ENCODE data around the gene FXYD5. TPM values are rescaled to one million over a fixed set of nuclear protein-coding genes. Genes with fewer than 3 reads are reported as not detected.

The FXYD5 gene
- total RNA-seq, 2 experiments from 2014 or later: 82.1 to 147 TPM

DNA sequence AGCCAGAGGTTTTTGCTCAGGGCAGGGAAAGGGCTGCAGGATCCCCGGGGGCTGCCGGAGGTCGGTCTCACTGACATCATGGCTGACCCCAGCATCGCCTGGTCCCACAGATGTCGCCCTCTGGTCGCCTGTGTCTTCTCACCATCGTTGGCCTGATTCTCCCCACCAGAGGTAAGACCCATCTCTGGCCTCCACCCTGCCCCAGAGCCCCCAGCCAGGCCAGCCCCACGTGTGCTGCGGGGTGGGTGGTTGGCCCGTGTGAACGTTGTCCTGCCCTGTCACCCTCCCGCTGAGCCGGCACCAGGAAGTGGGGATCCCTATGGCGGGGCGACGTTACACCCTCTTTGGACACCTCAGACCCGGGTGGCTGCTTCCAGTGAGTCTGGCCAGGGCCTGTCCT is 906 bp downstream of the FXYD5 start:
- no peaks in the 10 kb centered on the region for H3K9me3 ChIP-seq (ENCODE audit: low read length)
- peak overlapping the region; percentile 81 for H3K4me3 ChIP-seq (ENCODE audit: low read depth, low read length, poor library complexity, severe bottlenecking)
- peaks cover 24% of the 10 kb centered on the region for H3K4me1 ChIP-seq (ENCODE audit: insufficient read depth, low read length, poor library complexity, severe bottlenecking)
- CTCF ChIA-PET (ENCODE audit: unreplicated experiment): no interaction called here
- no peak for TF ChIP-seq EZH2phosphoT487 (IDR thresholded peaks at IDR 0.05; ENCODE audit: borderline replicate concordance, low read depth, low read length)
- TF ChIP-seq, protein P1, sequence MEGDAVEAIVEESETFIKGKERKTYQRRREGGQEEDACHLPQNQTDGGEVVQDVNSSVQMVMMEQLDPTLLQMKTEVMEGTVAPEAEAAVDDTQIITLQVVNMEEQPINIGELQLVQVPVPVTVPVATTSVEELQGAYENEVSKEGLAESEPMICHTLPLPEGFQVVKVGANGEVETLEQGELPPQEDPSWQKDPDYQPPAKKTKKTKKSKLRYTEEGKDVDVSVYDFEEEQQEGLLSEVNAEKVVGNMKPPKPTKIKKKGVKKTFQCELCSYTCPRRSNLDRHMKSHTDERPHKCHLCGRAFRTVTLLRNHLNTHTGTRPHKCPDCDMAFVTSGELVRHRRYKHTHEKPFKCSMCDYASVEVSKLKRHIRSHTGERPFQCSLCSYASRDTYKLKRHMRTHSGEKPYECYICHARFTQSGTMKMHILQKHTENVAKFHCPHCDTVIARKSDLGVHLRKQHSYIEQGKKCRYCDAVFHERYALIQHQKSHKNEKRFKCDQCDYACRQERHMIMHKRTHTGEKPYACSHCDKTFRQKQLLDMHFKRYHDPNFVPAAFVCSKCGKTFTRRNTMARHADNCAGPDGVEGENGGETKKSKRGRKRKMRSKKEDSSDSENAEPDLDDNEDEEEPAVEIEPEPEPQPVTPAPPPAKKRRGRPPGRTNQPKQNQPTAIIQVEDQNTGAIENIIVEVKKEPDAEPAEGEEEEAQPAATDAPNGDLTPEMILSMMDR (conservative IDR thresholded peaks at IDR 0.05; ENCODE audit: low read length): no peak
- BruUV-seq (replicated peaks): no TSS peak
- H3K4me2 ChIP-seq (ENCODE audit: low read length): peak overlapping the region; percentile 82
- peaks cover 17% of the 10 kb centered on the region; the same call in 1 of the 2 replicates for H3K79me2 ChIP-seq (ENCODE audit: insufficient read depth, low read depth, low read length)
- H2AFZ ChIP-seq (ENCODE audit: low read length): peak overlapping the region; percentile 36; the same call in 1 of the 2 replicates
- H3K36me3 ChIP-seq (ENCODE audit: insufficient read depth, low read length): peaks cover 39% of the 10 kb centered on the region
- peak overlapping the region; percentile 51 for H3K27ac ChIP-seq (ENCODE audit: low read depth, low read length, poor library complexity, severe bottlenecking)
- POLR2A ChIA-PET: no interaction called here
- peak; percentile 37 for DNase-seq (ENCODE audit: low spot score)
- no peaks in the 10 kb centered on the region for H4K20me1 ChIP-seq (ENCODE audit: insufficient read depth, low read length)
- intact Hi-C loops (cut with micrococcal nuclease; ENCODE audit: unreplicated experiment): loop anchor here (2.0 kb wide), 1 partner anchor 55 kb away; no protein-coding TSS in a partner anchor
- H3K9me2 ChIP-seq (ENCODE audit: insufficient read depth, low read length): no peaks in the 10 kb centered on the region

DNA sequence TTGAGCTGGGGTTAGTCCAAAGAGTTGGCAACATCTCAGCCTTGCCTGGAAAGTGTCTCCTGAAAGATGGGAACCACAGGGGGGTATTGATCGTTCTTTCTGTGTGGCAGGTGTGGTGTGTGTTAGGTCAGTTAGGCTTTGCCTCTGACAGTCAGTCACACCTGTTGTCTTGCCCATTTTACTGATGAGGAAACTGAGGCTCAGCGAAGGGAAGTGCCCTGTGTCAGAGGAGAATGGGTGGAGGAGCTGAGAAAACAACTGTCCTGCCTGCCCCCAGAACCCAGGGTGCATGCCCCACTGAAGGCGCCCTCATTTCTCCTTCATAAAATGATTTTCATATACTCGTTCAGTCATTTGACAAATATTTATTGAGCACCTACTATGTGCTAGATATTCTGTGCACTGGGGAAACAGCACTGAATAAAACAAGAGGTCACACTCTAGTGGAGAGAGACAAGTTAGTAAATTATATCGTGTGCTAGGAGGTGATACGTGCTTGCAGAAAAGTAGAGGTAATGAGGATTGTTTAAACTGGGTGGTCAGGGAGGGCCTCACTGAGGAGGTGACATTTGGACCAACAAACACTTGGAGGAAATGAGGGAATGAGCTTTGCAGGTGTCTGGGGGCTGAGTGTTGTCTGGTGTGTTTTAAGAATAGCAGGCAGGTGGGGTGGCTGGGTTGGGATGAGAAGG is 1.6 kb downstream of the FXYD5 start:
- peak overlapping the region; percentile 81 for H3K4me3 ChIP-seq (ENCODE audit: low read depth, low read length, poor library complexity, severe bottlenecking)
- H3K9me2 ChIP-seq (ENCODE audit: insufficient read depth, low read length): no peaks in the 10 kb centered on the region
- no peak overlapping the region for H2AFZ ChIP-seq (ENCODE audit: low read length)
- H3K36me3 ChIP-seq (ENCODE audit: insufficient read depth, low read length): peaks cover 46% of the 10 kb centered on the region
- peak overlapping the region; percentile 82 for H3K4me2 ChIP-seq (ENCODE audit: low read length)
- intact Hi-C loops (cut with micrococcal nuclease; ENCODE audit: unreplicated experiment): loop anchor here (2.0 kb wide), 1 partner anchor 55 kb away; no protein-coding TSS in a partner anchor
- DNase-seq (ENCODE audit: low spot score): no peak
- H3K4me1 ChIP-seq (ENCODE audit: insufficient read depth, low read length, poor library complexity, severe bottlenecking): peaks cover 24% of the 10 kb centered on the region
- ChIA-PET POLR2A (interaction anchor here (0.6 kb wide), 1 partner anchor 11 kb away, joined by 3 read pairs; no protein-coding TSS in a partner anchor), CTCF (ENCODE audit: unreplicated experiment) (no interaction called here)
- BruUV-seq (replicated peaks): no TSS peak
- no peaks in the 10 kb centered on the region for H4K20me1 ChIP-seq (ENCODE audit: insufficient read depth, low read length)
- H3K79me2 ChIP-seq (ENCODE audit: insufficient read depth, low read depth, low read length): peaks cover 17% of the 10 kb centered on the region; the same call in 1 of the 2 replicates
- no peak for TF ChIP-seq EZH2phosphoT487 (IDR thresholded peaks at IDR 0.05; ENCODE audit: borderline replicate concordance, low read depth, low read length)
- TF ChIP-seq, protein P1 (conservative IDR thresholded peaks at IDR 0.05; ENCODE audit: low read length): no peak
- H3K9me3 ChIP-seq (ENCODE audit: low read length): no peaks in the 10 kb centered on the region
- H3K27ac ChIP-seq (ENCODE audit: low read depth, low read length, poor library complexity, severe bottlenecking): peak overlapping the region; percentile 51

DNA sequence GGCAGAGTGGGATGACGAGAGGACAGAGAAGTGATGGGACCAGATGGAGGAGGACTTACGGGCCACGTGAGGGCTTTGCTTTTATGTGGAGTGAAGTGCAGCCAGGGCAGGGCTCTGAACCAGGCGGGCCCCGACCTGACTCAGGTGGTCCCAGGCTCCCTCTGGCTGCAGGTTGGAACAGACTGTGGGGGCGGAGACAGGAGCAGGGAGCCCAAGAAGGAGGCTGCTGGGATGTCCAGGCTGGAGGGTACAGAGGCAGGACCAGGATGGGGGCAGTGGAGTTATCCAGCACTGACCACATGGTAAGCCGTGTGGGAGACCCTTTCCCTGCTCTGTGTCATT is 2.1 kb downstream of the FXYD5 start:
- Histone ChIP-seq H2AFZ (ENCODE audit: low read length) (no peak overlapping the region), H3K4me3 (ENCODE audit: low read depth, low read length, poor library complexity, severe bottlenecking) (peak overlapping the region; percentile 81), H3K9me2 (ENCODE audit: insufficient read depth, low read length) (no peaks in the 10 kb centered on the region), H3K79me2 (ENCODE audit: insufficient read depth, low read depth, low read length) (peaks cover 17% of the 10 kb centered on the region; the same call in 1 of the 2 replicates), H3K27ac (ENCODE audit: low read depth, low read length, poor library complexity, severe bottlenecking) (no peak overlapping the region), H3K36me3 (ENCODE audit: insufficient read depth, low read length) (peaks cover 51% of the 10 kb centered on the region), H3K9me3 (ENCODE audit: low read length) (no peaks in the 10 kb centered on the region), H4K20me1 (ENCODE audit: insufficient read depth, low read length) (no peaks in the 10 kb centered on the region), H3K4me2 (ENCODE audit: low read length) (peak overlapping the region; percentile 82), H3K4me1 (ENCODE audit: insufficient read depth, low read length, poor library complexity, severe bottlenecking) (peaks cover 24% of the 10 kb centered on the region)
- no peak for TF ChIP-seq EZH2phosphoT487 (IDR thresholded peaks at IDR 0.05; ENCODE audit: borderline replicate concordance, low read depth, low read length)
- TF ChIP-seq, protein P1 (conservative IDR thresholded peaks at IDR 0.05; ENCODE audit: low read length): no peak
- no peak for DNase-seq (ENCODE audit: low spot score)
- CTCF ChIA-PET (ENCODE audit: unreplicated experiment): no interaction called here
- no TSS peak for BruUV-seq (replicated peaks)
- POLR2A ChIA-PET: interaction anchor here (0.6 kb wide), 1 partner anchor 11 kb away, joined by 3 read pairs; no protein-coding TSS in a partner anchor
- intact Hi-C loops (cut with micrococcal nuclease; ENCODE audit: unreplicated experiment): no loop called here
